Spinal cord (tissue), 10 donors: ENCODE measurements around the gene METTL8. TPM values are rescaled to one million over a fixed set of nuclear protein-coding genes. Genes with fewer than 3 reads are reported as not detected.

Source experiments
- DNase-seq, 6 donors: peaks; one replicate each; pipeline versions ENCODE4 v3.0.0 to v3.0.0-alpha.2; 2013 to 2015; ENCODE audit warnings: low spot score in 6 of 6, low read depth in 4 of 6
- H3K27ac ChIP-seq: one replicate; pipeline ENCODE4 v1.5.1; 2013; ENCODE audit warnings: low read depth, low read length, control low read depth
- H3K27me3 ChIP-seq: one replicate; pipeline ENCODE4 v1.6.1; 2013; ENCODE audit warnings: low read length; ENCODE audit not compliant: control insufficient read depth, insufficient read depth
- H3K36me3 ChIP-seq: one replicate; pipeline ENCODE4 v1.6.1; 2013; ENCODE audit warnings: low read length; ENCODE audit not compliant: control insufficient read depth, insufficient read depth
- H3K4me1 ChIP-seq: one replicate; pipeline ENCODE4 v1.6.1; 2013; ENCODE audit warnings: low read length; ENCODE audit not compliant: control insufficient read depth, insufficient read depth
- H3K4me3 ChIP-seq: one replicate; pipeline ENCODE4 v1.5.1; 2013; ENCODE audit warnings: low read depth, low read length, control low read depth
- H3K9me3 ChIP-seq: one replicate; pipeline ENCODE4 v1.6.1; 2013; ENCODE audit warnings: low read length; ENCODE audit not compliant: control insufficient read depth, insufficient read depth
- WGBS: methylation state at CpG from one replicate; pipeline ENCODE4 v1.1.5; 2013; ENCODE audit warnings: missing lambda C conversion rate; ENCODE audit not compliant: insufficient coverage; 5-methylcytosine and 5-hydroxymethylcytosine counted together
- polyA plus RNA-seq, 2 donors: library from polyadenylated mRNA; unstranded; fragments of 120-200 nt; gene quantifications; one replicate each; pipeline ENCODE4 v1.2.1, GENCODE V29; 2013; ENCODE audit not compliant: insufficient read length in 2 of 2
- total RNA-seq, 2 donors: library from RNA; depleted of rRNA in 1 of 2; stranded (reverse); fragments of 120-200 nt in 1 of 2; fragments of >200 nt in 1 of 2; gene quantifications; one replicate each; pipeline versions ENCODE4 v1.2.3 to v1.2.4, GENCODE V29; 2013 to 2014
- donor health status: healthy.

METTL8 gene
- total and polyA plus RNA-seq, 4 donors, result 14.3 to 25.9 (median 17.6) TPM

GRCh38 chr2:171460537-171460936 is 26.7 kb upstream of the METTL8 start:
- no CpG with 5 or more reads among the region's 1 CpG for WGBS
- H3K9me3 ChIP-seq, result no peaks in the 10 kb centered on the region
- H3K27me3 ChIP-seq, result no peaks in the 10 kb centered on the region
- no peak for DNase-seq
- peaks cover 9% of the 10 kb centered on the region for H3K36me3 ChIP-seq
- H3K4me3 ChIP-seq, result no peak overlapping the region
- no peak overlapping the region for H3K27ac ChIP-seq
- no peaks in the 10 kb centered on the region for H3K4me1 ChIP-seq

GRCh38 chr2:171459498-171459897 is 25.7 kb upstream of the METTL8 start:
- Histone ChIP-seq H3K36me3 (peaks cover 9% of the 10 kb centered on the region), H3K27me3 (no peaks in the 10 kb centered on the region), H3K4me1 (no peaks in the 10 kb centered on the region), H3K27ac (no peak overlapping the region), H3K9me3 (no peaks in the 10 kb centered on the region), H3K4me3 (no peak overlapping the region)
- DNase-seq, result no peak

GRCh38 chr2:171452773-171453172 is 19.0 kb upstream of the METTL8 start:
- Histone ChIP-seq H3K4me1 (no peaks in the 10 kb centered on the region), H3K27me3 (no peaks in the 10 kb centered on the region), H3K9me3 (no peaks in the 10 kb centered on the region), H3K4me3 (no peak overlapping the region), H3K36me3 (peaks cover 8% of the 10 kb centered on the region), H3K27ac (no peak overlapping the region)
- DNase-seq, result no peak
- no CpG with 5 or more reads among the region's 4 CpGs for WGBS

GRCh38 chr2:171451074-171451473 is 17.3 kb upstream of the METTL8 start:
- Histone ChIP-seq H3K36me3 (peaks cover 13% of the 10 kb centered on the region), H3K27me3 (no peaks in the 10 kb centered on the region), H3K4me1 (no peaks in the 10 kb centered on the region), H3K9me3 (no peaks in the 10 kb centered on the region), H3K27ac (no peak overlapping the region), H3K4me3 (no peak overlapping the region)
- DNase-seq, result no peak

- H3K27me3 ChIP-seq, result no peaks in the 10 kb centered on the region
- WGBS, result 79% methylated on average over 2 of the region's 2 CpGs
- DNase-seq, result no peak
- no peak overlapping the region for H3K4me3 ChIP-seq
- H3K36me3 ChIP-seq, result peaks cover 11% of the 10 kb centered on the region
- H3K9me3 ChIP-seq, result no peaks in the 10 kb centered on the region
- no peaks in the 10 kb centered on the region for H3K4me1 ChIP-seq
- H3K27ac ChIP-seq, result no peak overlapping the region
Observed at GRCh38 chr2:171447675-171448074, 13.9 kb upstream of the METTL8 start.

GRCh38 chr2:171441470-171441869 is 7.7 kb upstream of the METTL8 start:
- H3K4me3 ChIP-seq, result no peak overlapping the region
- DNase-seq, result no peak
- no peak overlapping the region for H3K27ac ChIP-seq
- H3K36me3 ChIP-seq, result peaks cover 31% of the 10 kb centered on the region
- no peaks in the 10 kb centered on the region for H3K9me3 ChIP-seq
- no peaks in the 10 kb centered on the region for H3K27me3 ChIP-seq
- no peaks in the 10 kb centered on the region for H3K4me1 ChIP-seq

- peaks cover 7% of the 10 kb centered on the region for H3K4me1 ChIP-seq
- no peak overlapping the region for H3K4me3 ChIP-seq
- peaks cover 30% of the 10 kb centered on the region for H3K36me3 ChIP-seq
- no peaks in the 10 kb centered on the region for H3K27me3 ChIP-seq
- peaks cover 2% of the 10 kb centered on the region for H3K9me3 ChIP-seq
- WGBS, result no CpG with 5 or more reads among the region's 1 CpG
- DNase-seq, result no peak
- no peak overlapping the region for H3K27ac ChIP-seq
Observed at GRCh38 chr2:171436307-171436706, 2.5 kb upstream of the METTL8 start.

- DNase-seq, result peak; percentile 77 to 98 (median 92)
- under 1% methylated on average over 87 of the region's 92 CpGs for WGBS
- peaks cover 4% of the 10 kb centered on the region for H3K9me3 ChIP-seq
- peaks cover 7% of the 10 kb centered on the region for H3K4me1 ChIP-seq
- H3K27ac ChIP-seq, result peak within 1 kb of the TSS; percentile 97
- H3K4me3 ChIP-seq, result peak within 1 kb of the TSS; percentile 97
- H3K36me3 ChIP-seq, result peaks cover 19% of the 10 kb centered on the region
- no peaks in the 10 kb centered on the region for H3K27me3 ChIP-seq
Observed at GRCh38 chr2:171434013-171434989, 511 bp upstream of the METTL8 start, which contains the start of gene DCAF17. Gene DCAF17 (plus strand): TSS chr2:171434226. CDS start chr2:171434578, 352 bp downstream.

GRCh38 chr2:171432969-171433762 is 624 bp downstream of the METTL8 start:
- H3K27ac ChIP-seq, result peak overlapping the region; percentile 97
- 59% methylated on average over 7 of the region's 20 CpGs for WGBS
- H3K9me3 ChIP-seq, result peaks cover 4% of the 10 kb centered on the region
- peaks cover 11% of the 10 kb centered on the region for H3K36me3 ChIP-seq
- peak in 1 of 6 donors; percentile 43 for DNase-seq
- peaks cover 7% of the 10 kb centered on the region for H3K4me1 ChIP-seq
- H3K4me3 ChIP-seq, result peak overlapping the region; percentile 97
- H3K27me3 ChIP-seq, result no peaks in the 10 kb centered on the region
